DND-41 (cell line): ENCODE data around the gene PIK3CB.

Experiments
- ATAC-seq: fragments of 200-7000 bp; cut with Tn5 transposase; 3 replicates; pipeline ENCODE4 v1.9.1; 2021; ENCODE audit warnings: low read depth; ENCODE audit not compliant: insufficient read depth
- DNase-seq: peaks from one replicate; pipeline ENCODE4 v3.0.0-alpha.2; 2020
- H2AFZ ChIP-seq: 2 replicates; pipeline ENCODE4 v1.6.0; 2012; ENCODE audit warnings: low read depth, low read length
- H3K27ac ChIP-seq: 2 replicates; pipeline ENCODE4 v1.5.1; 2012; ENCODE audit warnings: low read length, inconsistent platforms
- H3K27me3 ChIP-seq: fragments of 200-600 bp; sonication (generic); 2 replicates; pipeline ENCODE4 v1.6.0; 2012; ENCODE audit warnings: low read length, mild to moderate bottlenecking, inconsistent platforms; ENCODE audit not compliant: insufficient read depth, poor library complexity
- H3K36me3 ChIP-seq: 2 replicates; pipeline ENCODE4 v1.5.1; 2012; ENCODE audit warnings: low read length, inconsistent platforms; ENCODE audit not compliant: insufficient read depth
- H3K4me1 ChIP-seq: 2 replicates; pipeline ENCODE4 v1.5.1; 2012; ENCODE audit warnings: mild to moderate bottlenecking, low read length; ENCODE audit not compliant: insufficient read depth
- H3K4me2 ChIP-seq: 2 replicates; pipeline ENCODE4 v1.6.0; 2012; ENCODE audit warnings: mild to moderate bottlenecking, moderate library complexity, low read length, inconsistent platforms; ENCODE audit not compliant: insufficient read depth
- H3K4me3 ChIP-seq, 2 experiments: fragments of 200-600 bp in 1 of 2; shearing (Covaris generic) in 1 of 2; 2 replicates each; pipeline ENCODE4 v1.5.1; 2012 to 2016; ENCODE audit warnings: inconsistent platforms in 2 of 2, low read length in 2 of 2, mild to moderate bottlenecking in 2 of 2, low read depth in 1 of 2, moderate library complexity in 1 of 2
- H3K79me2 ChIP-seq: 2 replicates; pipeline ENCODE4 v1.6.0; 2012; ENCODE audit warnings: low read length, inconsistent platforms; ENCODE audit not compliant: insufficient read depth
- H3K9ac ChIP-seq: 2 replicates; pipeline ENCODE4 v1.6.0; 2012; ENCODE audit warnings: low read depth, mild to moderate bottlenecking, inconsistent platforms, low read length, moderate library complexity
- H3K9me3 ChIP-seq: 2 replicates; pipeline ENCODE4 v1.5.1; 2012; ENCODE audit warnings: low read length, moderate library complexity, mild to moderate bottlenecking, inconsistent platforms; ENCODE audit not compliant: insufficient read depth, severe bottlenecking
- H4K20me1 ChIP-seq: 2 replicates; pipeline ENCODE4 v1.6.0; 2012; ENCODE audit warnings: low read length; ENCODE audit not compliant: insufficient read depth
- CTCF ChIP-seq: IDR thresholded peaks from 2 replicates; pipeline ENCODE4 v1.5.1; 2012; ENCODE audit warnings: borderline replicate concordance, low read length, moderate library complexity, mild to moderate bottlenecking; ENCODE audit not compliant: poor library complexity, severe bottlenecking; ENCODE audit errors: extremely low read depth
- EZH2 ChIP-seq: IDR thresholded peaks from 3 replicates; pipeline ENCODE4 v1.6.1; 2012; ENCODE audit warnings: borderline replicate concordance, low read depth, mild to moderate bottlenecking, moderate library complexity, low read length, inconsistent platforms; ENCODE audit not compliant: severe bottlenecking

The PIK3CB gene

GRCh38 chr3:138818185-138818860 lies 16.4 kb downstream of the PIK3CB start:
- no peak for ATAC-seq

GRCh38 chr3:138817695-138818094 lies 17.0 kb downstream of the PIK3CB start:
- Histone ChIP-seq H4K20me1 (peaks cover 24% of the 10 kb centered on the region; the same call in 1 of the 2 replicates), H3K4me2 (no peak overlapping the region), H3K36me3 (no peaks in the 10 kb centered on the region), H2AFZ (no peak overlapping the region), H3K4me1 (peaks cover 12% of the 10 kb centered on the region), H3K9ac (no peak overlapping the region), H3K4me3 (no peak overlapping the region), H3K79me2 (peaks cover 74% of the 10 kb centered on the region), H3K27ac (no peak overlapping the region), H3K27me3 (no peaks in the 10 kb centered on the region), H3K9me3 (no peaks in the 10 kb centered on the region)
- no peak for TF ChIP-seq EZH2
- TF ChIP-seq CTCF = no peak
- DNase-seq = no peak
- ATAC-seq = no peak

More at GRCh38 chr3:138818185-138818860, 16.4 kb downstream of the PIK3CB start:
- H3K27me3 ChIP-seq = no peaks in the 10 kb centered on the region
- H4K20me1 ChIP-seq = peaks cover 24% of the 10 kb centered on the region; the same call in 1 of the 2 replicates
- no peak overlapping the region for H3K4me3 ChIP-seq
- DNase-seq = no peak
- H3K79me2 ChIP-seq = peaks cover 74% of the 10 kb centered on the region
- H3K4me2 ChIP-seq = no peak overlapping the region
- H3K9me3 ChIP-seq = no peaks in the 10 kb centered on the region
- H3K9ac ChIP-seq = no peak overlapping the region
- TF ChIP-seq CTCF (no peak), EZH2 (no peak)
- no peak overlapping the region for H2AFZ ChIP-seq
- peaks cover 12% of the 10 kb centered on the region for H3K4me1 ChIP-seq
- H3K27ac ChIP-seq = no peak overlapping the region
- no peaks in the 10 kb centered on the region for H3K36me3 ChIP-seq

- ATAC-seq (no peak), DNase-seq (no peak)
- TF ChIP-seq EZH2 = no peak
- TF ChIP-seq CTCF = no peak
Measured at GRCh38 chr3:138812806-138813205, 21.9 kb downstream of the PIK3CB start.

More at GRCh38 chr3:138812806-138813205, 21.9 kb downstream of the PIK3CB start:
- H3K4me1 ChIP-seq = peaks cover 12% of the 10 kb centered on the region
- peaks cover 69% of the 10 kb centered on the region for H3K79me2 ChIP-seq
- H3K27me3 ChIP-seq = no peaks in the 10 kb centered on the region
- H4K20me1 ChIP-seq = peaks cover 7% of the 10 kb centered on the region; the same call in 1 of the 2 replicates
- no peak overlapping the region for H3K9ac ChIP-seq
- H2AFZ ChIP-seq = no peak overlapping the region
- H3K27ac ChIP-seq = no peak overlapping the region
- H3K9me3 ChIP-seq = no peaks in the 10 kb centered on the region
- H3K36me3 ChIP-seq = no peaks in the 10 kb centered on the region
- no peak overlapping the region for H3K4me2 ChIP-seq
- no peak overlapping the region for H3K4me3 ChIP-seq
